K562 (cell line): ENCODE data around the gene LRRC26. TPM values are rescaled to one million over a fixed set of nuclear protein-coding genes. Genes with fewer than 3 reads are reported as not detected.

Experiments used
- CAMTA2 ChIP-seq: fragments of 250-450 bp; sonication (Bioruptor Pico); conservative IDR thresholded peaks from 2 replicates; pipeline ENCODE4 v1.5.1; 2022
- CXXC5 ChIP-seq: fragments of 250-450 bp; sonication (Bioruptor Pico); IDR thresholded peaks from 2 replicates; pipeline ENCODE4 v1.8.0; 2022; ENCODE audit warnings: inconsistent platforms, mild to moderate bottlenecking, moderate library complexity
- ELF4 ChIP-seq: fragments of 450-650 bp; formaldehyde crosslinking; IDR thresholded peaks from 2 replicates; pipeline ENCODE4 v1.4.0; 2022; ENCODE audit warnings: missing genetic modification characterization
- ESRRB ChIP-seq: fragments of 250-450 bp; sonication (Bioruptor Pico); IDR thresholded peaks from 2 replicates; pipeline ENCODE4 v1.5.0; 2020; ENCODE audit warnings: mild to moderate bottlenecking, moderate library complexity, borderline replicate concordance
- GABPB1 ChIP-seq: sonication (generic); formaldehyde crosslinking; IDR thresholded peaks from 2 replicates; pipeline ENCODE4 v1.8.0; 2022; ENCODE audit warnings: mild to moderate bottlenecking, missing genetic modification reagents
- HSF4 ChIP-seq: fragments of 250-450 bp; sonication (Bioruptor Pico); IDR thresholded peaks from 2 replicates; pipeline ENCODE4 v2.1.2; 2022; ENCODE audit warnings: mild to moderate bottlenecking, moderate library complexity, borderline replicate concordance
- PML ChIP-seq: IDR thresholded peaks from 2 replicates; pipeline ENCODE4 v1.6.1; 2012; ENCODE audit warnings: low read length, inconsistent platforms
- POLR2B ChIP-seq: fragments of 450-650 bp; IDR thresholded peaks from 2 replicates; pipeline ENCODE4 v1.6.1; 2018; ENCODE audit warnings: low read depth; ENCODE audit not compliant: partially characterized antibody
- PTBP1 ChIP-seq: fragments of 200-400 bp; formaldehyde crosslinking; IDR thresholded peaks from 2 replicates; pipeline ENCODE4 v1.6.1; 2017; ENCODE audit warnings: low read depth, low read length
- RB1 ChIP-seq: fragments of 450-650 bp; IDR thresholded peaks from 2 replicates; pipeline ENCODE4 v1.6.1; 2017; ENCODE audit warnings: low read depth, mild to moderate bottlenecking
- RUNX1 ChIP-seq: sonication (generic); IDR thresholded peaks from 2 replicates; pipeline ENCODE4 v1.6.1; 2016; ENCODE audit warnings: antibody characterized with exemption, low read depth
- ZNF318 ChIP-seq, 2 experiments: fragments of 450-650 bp; IDR thresholded peaks; 2 replicates each; pipeline ENCODE4 v1.6.1; 2016; ENCODE audit warnings: mild to moderate bottlenecking in 2 of 2, borderline replicate concordance in 1 of 2, low read depth in 1 of 2, moderate library complexity in 1 of 2
- ZNF583 ChIP-seq: fragments of 250-450 bp; sonication (Bioruptor Pico); IDR thresholded peaks from 2 replicates; pipeline ENCODE4 v1.4.0; 2020
- polyA plus RNA-seq, 8 experiments: library from polyadenylated mRNA; depleted of rRNA in 4 of 8; stranded (reverse) in 5 of 8; unstranded in 3 of 8; fragments of >200 nt; fragmentation: Nextera tagmentation in 2 of 8; fragmentation: Illumina TruSeq in 1 of 8; extraction: Ambion mirVana in 2 of 8; extraction: Trizol in 1 of 8; gene quantifications; 2 replicates each; pipeline versions ENCODE4 v1.2.1 to v1.2.3, GENCODE V29; 2011 to 2014; ENCODE audit warnings: inconsistent platforms in 1 of 8, missing spikeins in 1 of 8
- total RNA-seq, 7 experiments: library from RNA; depleted of rRNA in 6 of 7; stranded (reverse); fragments of >200 nt in 6 of 7; fragmentation: Illumina TruSeq in 2 of 7; extraction: Trizol in 2 of 7; gene quantifications; 2 replicates each; pipeline versions ENCODE4 v1.2.1 to v1.2.3, GENCODE V29; 2011 to 2021; ENCODE audit warnings: low replicate concordance in 1 of 7
- TF ChIP-seq, protein P1 (sequence below): sonication (generic); formaldehyde crosslinking; IDR thresholded peaks from 2 replicates; pipeline ENCODE4 v1.8.0; 2022; ENCODE audit warnings: missing genetic modification reagents, mild to moderate bottlenecking, moderate library complexity, borderline replicate concordance
- TF ChIP-seq, protein P2 (sequence below): fragments of 250-450 bp; sonication (Bioruptor Pico); IDR thresholded peaks from 2 replicates; pipeline ENCODE4 v1.4.0; 2020; ENCODE audit warnings: borderline replicate concordance
- TF ChIP-seq, protein P3 (sequence below): IDR thresholded peaks from 2 replicates; pipeline ENCODE4 v1.6.1; 2014; ENCODE audit warnings: antibody characterized with exemption

The LRRC26 gene
- total and polyA plus RNA-seq, 9 of the 15 experiments (the other 6 are each of a cell fraction or from before 2014, with no cell fraction given) = not detected

- TF ChIP-seq CXXC5 (peak; percentile 98), HSF4 (CRISPR knock-in tag) (no peak), GABPB1 (CRISPR knock-in tag) (peak; percentile 75), RB1 (peak; percentile 72; the same call in 1 of the 2 replicates), POLR2B (peak; percentile 86), PML (0 out of 2 replicates have a peak, but pooled peaks have one; percentile 43), CAMTA2 (CRISPR knock-in tag) (no peak), ZNF583 (CRISPR knock-in tag) (no peak), ZNF318 (IDR thresholded peaks at IDR 0.05; ENCODE audit: borderline replicate concordance in 1 of 2, low read depth in 1 of 2) (no peak), ELF4 (0 out of 2 replicates have a peak, but pooled peaks have one; percentile 27), RUNX1 (no peak), PTBP1 (no peak), ESRRB (CRISPR knock-in tag) (no peak)
- TF ChIP-seq, protein P1, sequence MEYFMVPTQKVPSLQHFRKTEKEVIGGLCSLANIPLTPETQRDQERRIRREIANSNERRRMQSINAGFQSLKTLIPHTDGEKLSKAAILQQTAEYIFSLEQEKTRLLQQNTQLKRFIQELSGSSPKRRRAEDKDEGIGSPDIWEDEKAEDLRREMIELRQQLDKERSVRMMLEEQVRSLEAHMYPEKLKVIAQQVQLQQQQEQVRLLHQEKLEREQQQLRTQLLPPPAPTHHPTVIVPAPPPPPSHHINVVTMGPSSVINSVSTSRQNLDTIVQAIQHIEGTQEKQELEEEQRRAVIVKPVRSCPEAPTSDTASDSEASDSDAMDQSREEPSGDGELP (CRISPR knock-in tag) = peak; percentile 63; the same call in 1 of the 2 replicates
- TF ChIP-seq, protein P2, sequence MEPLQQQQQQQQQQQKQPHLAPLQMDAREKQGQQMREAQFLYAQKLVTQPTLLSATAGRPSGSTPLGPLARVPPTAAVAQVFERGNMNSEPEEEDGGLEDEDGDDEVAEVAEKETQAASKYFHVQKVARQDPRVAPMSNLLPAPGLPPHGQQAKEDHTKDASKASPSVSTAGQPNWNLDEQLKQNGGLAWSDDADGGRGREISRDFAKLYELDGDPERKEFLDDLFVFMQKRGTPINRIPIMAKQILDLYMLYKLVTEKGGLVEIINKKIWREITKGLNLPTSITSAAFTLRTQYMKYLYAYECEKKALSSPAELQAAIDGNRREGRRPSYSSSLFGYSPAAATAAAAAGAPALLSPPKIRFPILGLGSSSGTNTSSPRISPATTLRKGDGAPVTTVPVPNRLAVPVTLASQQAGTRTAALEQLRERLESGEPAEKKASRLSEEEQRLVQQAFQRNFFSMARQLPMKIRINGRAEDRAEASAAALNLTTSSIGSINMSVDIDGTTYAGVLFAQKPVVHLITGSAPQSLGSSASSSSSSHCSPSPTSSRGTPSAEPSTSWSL (CRISPR knock-in tag) = 0 out of 2 replicates have a peak, but pooled peaks have one; percentile 4
- TF ChIP-seq, protein P3, sequence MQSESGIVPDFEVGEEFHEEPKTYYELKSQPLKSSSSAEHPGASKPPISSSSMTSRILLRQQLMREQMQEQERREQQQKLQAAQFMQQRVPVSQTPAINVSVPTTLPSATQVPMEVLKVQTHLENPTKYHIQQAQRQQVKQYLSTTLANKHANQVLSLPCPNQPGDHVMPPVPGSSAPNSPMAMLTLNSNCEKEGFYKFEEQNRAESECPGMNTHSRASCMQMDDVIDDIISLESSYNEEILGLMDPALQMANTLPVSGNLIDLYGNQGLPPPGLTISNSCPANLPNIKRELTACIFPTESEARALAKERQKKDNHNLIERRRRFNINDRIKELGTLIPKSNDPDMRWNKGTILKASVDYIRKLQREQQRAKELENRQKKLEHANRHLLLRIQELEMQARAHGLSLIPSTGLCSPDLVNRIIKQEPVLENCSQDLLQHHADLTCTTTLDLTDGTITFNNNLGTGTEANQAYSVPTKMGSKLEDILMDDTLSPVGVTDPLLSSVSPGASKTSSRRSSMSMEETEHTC = no peak
Measured at GRCh38 chr9:137129456-137130175, 40.2 kb downstream of the LRRC26 start (continued).
